ENCODE results near the gene SLC6A18. TPM values are rescaled to one million over a fixed set of nuclear protein-coding genes. Genes with fewer than 3 reads are reported as not detected.

Gene SLC6A18
- polyA plus RNA-seq, 1 experiment, result not detected

DNA sequence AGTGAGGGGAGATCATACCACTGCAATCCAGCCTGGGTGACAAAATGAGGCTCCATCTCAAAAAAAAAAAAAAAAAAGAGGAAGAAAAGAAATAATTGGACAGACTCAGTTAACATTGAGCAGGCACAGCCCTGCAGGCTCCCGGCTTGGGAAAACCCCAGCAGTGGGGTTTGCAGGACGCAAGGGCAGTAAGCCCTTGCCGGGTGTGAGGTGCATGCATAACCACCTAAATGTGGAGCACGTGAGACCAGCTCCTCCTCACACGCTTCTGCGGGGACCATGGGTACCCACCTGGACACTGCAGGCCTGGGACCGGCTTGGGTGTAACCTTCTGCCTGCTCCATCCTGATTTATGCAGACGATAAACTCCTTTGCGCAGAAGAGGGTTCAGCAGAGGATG is 4.8 kb upstream of the SLC6A18 start:
- no peaks in the 10 kb centered on the region; the same call in 1 of the 2 replicates for H3K27me3 ChIP-seq (ENCODE audit: control insufficient read depth, insufficient read depth, low read length)
- no peaks in the 10 kb centered on the region for H3K36me3 ChIP-seq (ENCODE audit: control insufficient read depth, insufficient read depth, low read length)
- no peak overlapping the region for H3K4me3 ChIP-seq (ENCODE audit: low read depth, low read length)
- ChIA-PET CTCF (no interaction called here), POLR2A (no interaction called here)
- TF ChIP-seq, protein P1, sequence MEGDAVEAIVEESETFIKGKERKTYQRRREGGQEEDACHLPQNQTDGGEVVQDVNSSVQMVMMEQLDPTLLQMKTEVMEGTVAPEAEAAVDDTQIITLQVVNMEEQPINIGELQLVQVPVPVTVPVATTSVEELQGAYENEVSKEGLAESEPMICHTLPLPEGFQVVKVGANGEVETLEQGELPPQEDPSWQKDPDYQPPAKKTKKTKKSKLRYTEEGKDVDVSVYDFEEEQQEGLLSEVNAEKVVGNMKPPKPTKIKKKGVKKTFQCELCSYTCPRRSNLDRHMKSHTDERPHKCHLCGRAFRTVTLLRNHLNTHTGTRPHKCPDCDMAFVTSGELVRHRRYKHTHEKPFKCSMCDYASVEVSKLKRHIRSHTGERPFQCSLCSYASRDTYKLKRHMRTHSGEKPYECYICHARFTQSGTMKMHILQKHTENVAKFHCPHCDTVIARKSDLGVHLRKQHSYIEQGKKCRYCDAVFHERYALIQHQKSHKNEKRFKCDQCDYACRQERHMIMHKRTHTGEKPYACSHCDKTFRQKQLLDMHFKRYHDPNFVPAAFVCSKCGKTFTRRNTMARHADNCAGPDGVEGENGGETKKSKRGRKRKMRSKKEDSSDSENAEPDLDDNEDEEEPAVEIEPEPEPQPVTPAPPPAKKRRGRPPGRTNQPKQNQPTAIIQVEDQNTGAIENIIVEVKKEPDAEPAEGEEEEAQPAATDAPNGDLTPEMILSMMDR (IDR thresholded peaks at IDR 0.05; ENCODE audit: insufficient read depth, low read depth, low read length), result no peak
- DNase-seq (ENCODE audit: low read depth), result no peak

DNA sequence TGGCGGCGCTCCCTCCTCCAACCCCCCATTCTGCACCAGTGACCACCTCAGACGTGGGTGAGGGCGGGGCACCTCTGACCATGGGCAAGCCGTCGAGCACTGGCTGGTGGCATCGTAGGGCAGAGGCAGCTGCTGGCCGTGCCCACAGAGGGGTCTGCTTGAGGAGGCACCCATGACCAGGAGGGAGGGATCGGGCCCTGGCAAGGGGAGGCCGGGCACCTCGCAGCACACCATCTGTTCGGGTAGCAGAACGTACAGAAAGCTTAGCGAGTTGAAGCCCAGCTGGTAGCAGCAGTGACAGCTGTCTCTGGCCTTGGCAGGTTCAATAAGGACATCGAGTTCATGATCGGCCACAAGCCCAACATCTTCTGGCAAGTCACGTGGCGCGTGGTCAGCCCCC is 4.3 kb upstream of the SLC6A18 start:
- Histone ChIP-seq H3K4me3 (ENCODE audit: low read depth, low read length) (no peak overlapping the region), H3K36me3 (ENCODE audit: control insufficient read depth, insufficient read depth, low read length) (no peaks in the 10 kb centered on the region), H3K27me3 (ENCODE audit: control insufficient read depth, insufficient read depth, low read length) (no peaks in the 10 kb centered on the region; the same call in 1 of the 2 replicates)
- TF ChIP-seq, protein P1 (IDR thresholded peaks at IDR 0.05; ENCODE audit: insufficient read depth, low read depth, low read length), result no peak
- ChIA-PET POLR2A (no interaction called here), CTCF (no interaction called here)
- DNase-seq (ENCODE audit: low read depth), result no peak

GRCh38 chr5:1221721-1222120 is 3.5 kb upstream of the SLC6A18 start:
- Histone ChIP-seq H3K27me3 (ENCODE audit: control insufficient read depth, insufficient read depth, low read length) (no peaks in the 10 kb centered on the region; the same call in 1 of the 2 replicates), H3K4me3 (ENCODE audit: low read depth, low read length) (no peak overlapping the region), H3K36me3 (ENCODE audit: control insufficient read depth, insufficient read depth, low read length) (no peaks in the 10 kb centered on the region)
- DNase-seq (ENCODE audit: low read depth), result no peak
- ChIA-PET CTCF (no interaction called here), POLR2A (no interaction called here)
- TF ChIP-seq, protein P1 (IDR thresholded peaks at IDR 0.05; ENCODE audit: insufficient read depth, low read depth, low read length), result no peak

- no peak overlapping the region for H3K4me3 ChIP-seq (ENCODE audit: low read depth, low read length)
- no peaks in the 10 kb centered on the region; the same call in 1 of the 2 replicates for H3K27me3 ChIP-seq (ENCODE audit: control insufficient read depth, insufficient read depth, low read length)
- CTCF ChIA-PET, result no interaction called here
These were observed 3.0 kb upstream of the SLC6A18 start for GRCh38 chr5:1222147-1222546.

GRCh38 chr5:1222621-1223277 is 2.4 kb upstream of the SLC6A18 start:
- CTCF ChIA-PET, result no interaction called here
- Histone ChIP-seq H3K36me3 (ENCODE audit: control insufficient read depth, insufficient read depth, low read length) (no peaks in the 10 kb centered on the region), H3K27me3 (ENCODE audit: control insufficient read depth, insufficient read depth, low read length) (no peaks in the 10 kb centered on the region; the same call in 1 of the 2 replicates), H3K4me3 (ENCODE audit: low read depth, low read length) (no peak overlapping the region)
- TF ChIP-seq, protein P1 (IDR thresholded peaks at IDR 0.05; ENCODE audit: insufficient read depth, low read depth, low read length), result no peak
- POLR2A ChIA-PET, result no interaction called here
- DNase-seq (ENCODE audit: low read depth), result no peak

More at GRCh38 chr5:1222147-1222546, 3.0 kb upstream of the SLC6A18 start:
- POLR2A ChIA-PET, result no interaction called here
- TF ChIP-seq, protein P1 (IDR thresholded peaks at IDR 0.05; ENCODE audit: insufficient read depth, low read depth, low read length), result no peak
- no peak for DNase-seq (ENCODE audit: low read depth)
- H3K36me3 ChIP-seq (ENCODE audit: control insufficient read depth, insufficient read depth, low read length), result no peaks in the 10 kb centered on the region
